ENCODE measurements around the gene THOC6. TPM values are rescaled to one million over a fixed set of nuclear protein-coding genes. Genes with fewer than 3 reads are reported as not detected.

The THOC6 gene
- 53.2 and 110 TPM in 2 replicates for total RNA-seq (2011; cell fraction: chromatin; rRNA removed; ENCODE audit: low replicate concordance)
- total RNA-seq (2011; cell fraction: nucleolus; rRNA removed) = 76.5 and 89.0 TPM in 2 replicates
- total RNA-seq (2011; cell fraction: nucleoplasm; rRNA removed) = 47.3 and 55.1 TPM in 2 replicates
- total RNA-seq (2014; rRNA removed) = 51.2 and 66.7 TPM in 2 replicates
- total RNA-seq (2014; rRNA removed; fragmentation: Illumina TruSeq; extraction: Trizol) = 13.2 and 22.3 TPM in 2 replicates
- total RNA-seq (2015; rRNA removed; fragmentation: Illumina TruSeq; extraction: Trizol) = 42.7 and 46.7 TPM in 2 replicates
- 65.4 and 70.1 TPM in 2 replicates for total RNA-seq (2021)
- 38.7 and 47.4 TPM in 2 replicates for polyA plus RNA-seq (2011; rRNA removed)
- 53.0 and 93.1 TPM in 2 replicates for polyA plus RNA-seq (2011; cell fraction: cytosol; rRNA removed)
- 154 TPM in 2 replicates for polyA plus RNA-seq (2011; cell fraction: nucleus; rRNA removed)
- 65.3 and 65.6 TPM in 2 replicates for polyA plus RNA-seq (2012)
- 42.3 and 48.3 TPM in 2 replicates for polyA plus RNA-seq (2014; fragmentation: Illumina TruSeq; extraction: Trizol)
- polyA plus RNA-seq (2014; fragmentation: Nextera tagmentation; extraction: Ambion mirVana) = 1 to 10 TPM; 2.5 to 5.5 TPM
- 64.5 and 66.6 TPM in 2 replicates for polyA plus RNA-seq (2014; rRNA removed)
- 19.6 and 28.3 TPM in 2 replicates for polyA minus RNA-seq (2011; rRNA and poly(A)+ RNA removed)
- 32.0 and 41.0 TPM in 2 replicates for polyA minus RNA-seq (2011; cell fraction: cytosol; rRNA and poly(A)+ RNA removed)
- polyA minus RNA-seq (2011; cell fraction: nucleus; rRNA and poly(A)+ RNA removed) = 17.4 and 24.7 TPM in 2 replicates
- Bru-seq, nascent RNA = percentile 69 among the genes with signal in this experiment
- BruChase-seq, experiment 1, labeled RNA remaining after a 2-hour chase = percentile 78 among the genes with signal in this experiment
- BruChase-seq, experiment 2, labeled RNA remaining after a 6-hour chase = percentile 84 among the genes with signal in this experiment
- long read RNA-seq, experiment 1, transcript THOC6-202 (13 exons, 1,419 nt) = major isoform, 144 of 187 reads
- long read RNA-seq, experiment 1, partial matches to known transcripts = 9 of 187 reads
- long read RNA-seq, experiment 1, other reads (novel, unspliced or antisense) = 31 of 187 reads
- long read RNA-seq, experiment 2, transcript THOC6-202 (13 exons, 1,419 nt) = major isoform, 45 of 80 reads
- long read RNA-seq, experiment 2, partial matches to known transcripts = 6 of 80 reads
- long read RNA-seq, experiment 2, other reads (novel, unspliced or antisense) = 28 of 80 reads
- long read RNA-seq, experiment 3, transcript THOC6-202 (13 exons, 1,419 nt) = major isoform, 51 of 64 reads
- long read RNA-seq, experiment 3, partial matches to known transcripts = 3 of 64 reads
- long read RNA-seq, experiment 3, other reads (novel, unspliced or antisense) = 10 of 64 reads

GRCh38 chr16:3023669-3024478, at the start of gene THOC6, which contains the start of gene HCFC1R1:
Gene THOC6, plus strand, starts transcription at chr16:3024035. Its CDS starts 292 bp downstream, at chr16:3024327.
Gene HCFC1R1, minus strand, starts transcription at chr16:3023942. Its CDS starts 1 bp downstream, at chr16:3023941.
- peak; percentile 99 for FAIRE-seq
- peak within 1 kb of the TSS; percentile 82 for H3K4me3 ChIP-seq
- H4K20me1 ChIP-seq (replicated peaks; ENCODE audit: control insufficient read depth, insufficient read depth, low read length) = peaks cover 28% of the 10 kb centered on the region
- H3K4me1 ChIP-seq (replicated peaks in 1 of 2; ENCODE audit: control insufficient read depth in 2 of 2, insufficient read depth in 2 of 2, low read length in 2 of 2) = peaks cover 25 to 87% of the 10 kb centered on the region in 2 experiments
- in situ Hi-C loops (cut with MboI) = no loop called here
- peaks cover 2% of the 10 kb centered on the region for H3K9me1 ChIP-seq (ENCODE audit: control insufficient read depth, insufficient read depth, low read length)
- H3K4me2 ChIP-seq (ENCODE audit: insufficient read depth, low read length) = peak within 1 kb of the TSS; percentile 83
- H3K9ac ChIP-seq (ENCODE audit: insufficient read depth in 1 of 2, low read depth in 2 of 2, low read length in 2 of 2) = peak within 1 kb of the TSS; percentile 88 to 95
- peaks cover 39% of the 10 kb centered on the region; the same call in 2 of the 3 replicates for H3K36me3 ChIP-seq (ENCODE audit: control insufficient read depth, insufficient read depth, low read length)
- H3K79me2 ChIP-seq (ENCODE audit: control insufficient read depth, insufficient read depth, low read length) = peaks cover 42% of the 10 kb centered on the region
- intact Hi-C loops (cut with micrococcal nuclease) = loop anchor here (1.0 to 10.0 kb wide), 2 partner anchors 19 to 59 kb away; partner anchors contain the start of genes KREMEN2 and PAQR4
- ChIA-PET CTCF (ENCODE audit: low intra/inter-chr PET ratio) (no interaction called here), POLR2A (interaction anchor here (0.5 to 2.7 kb wide), 15 partner anchors 7 to 635 kb away, joined by 3 to 15 read pairs (median 5); partner anchors contain the start of gene ZNF263)
- WGBS (ENCODE audit: insufficient coverage, low coverage, missing lambda C conversion rate) = under 1% methylated on average over 64 of the region's 69 CpGs
- H2AFZ ChIP-seq (ENCODE audit: low read depth, low read length) = peak within 1 kb of the TSS; percentile 90
- H3K27me3 ChIP-seq (ENCODE audit: control insufficient read depth in 2 of 2, insufficient read depth in 2 of 2, low read length in 2 of 2) = peaks cover 0 to under 1% of the 10 kb centered on the region in 2 experiments; a peak in 2 of 5 replicates
- BruUV-seq (replicated peaks) = TSS peak; percentile 81
- ATAC-seq = peak; percentile 73
- no peaks in the 10 kb centered on the region for H3K9me3 ChIP-seq (replicated peaks; ENCODE audit: control insufficient read depth, insufficient read depth, low read depth, low read length)
- peak within 1 kb of the TSS; percentile 90 for H3K27ac ChIP-seq (ENCODE audit: extremely low read depth, low read depth, low read length)
- DNase-seq (ENCODE audit: extremely low read depth in 1 of 4, low spot score in 3 of 4) = peak; percentile 66 to 100 (median 78)
- TF ChIP-seq ZNF586 (CRISPR knock-in tag; conservative IDR thresholded peaks at IDR 0.05) (no peak), TAF1 (IDR thresholded peaks at IDR 0.05; ENCODE audit: control insufficient read depth, extremely low read depth, insufficient read depth, low read length, severe bottlenecking) (peak; percentile 52), MECOM (CRISPR knock-in tag; IDR thresholded peaks at IDR 0.05) (no peak), CBFB (CRISPR knock-in tag; IDR thresholded peaks at IDR 0.05) (peak; percentile 14; the same call in 1 of the 2 replicates), ETV1 (tag; conservative IDR thresholded peaks at IDR 0.05; ENCODE audit: low read depth) (peak; percentile 72), CEBPB (tag; IDR thresholded peaks at IDR 0.05) (no peak), HDAC3 (IDR thresholded peaks at IDR 0.05; ENCODE audit: borderline replicate concordance, partially characterized antibody) (no peak), LEF1 (IDR thresholded peaks at IDR 0.05) (no peak), PTBP1 (IDR thresholded peaks at IDR 0.05; ENCODE audit: low read depth, low read length) (0 out of 2 replicates have a peak, but pooled peaks have one; percentile 35), GABPA (tag; conservative IDR thresholded peaks at IDR 0.05; ENCODE audit: low read depth) (peak; percentile 83), MTA3 (IDR thresholded peaks at IDR 0.05; ENCODE audit: borderline replicate concordance) (peak; percentile 63; the same call in 1 of the 2 replicates)
- TF ChIP-seq, protein P1, sequence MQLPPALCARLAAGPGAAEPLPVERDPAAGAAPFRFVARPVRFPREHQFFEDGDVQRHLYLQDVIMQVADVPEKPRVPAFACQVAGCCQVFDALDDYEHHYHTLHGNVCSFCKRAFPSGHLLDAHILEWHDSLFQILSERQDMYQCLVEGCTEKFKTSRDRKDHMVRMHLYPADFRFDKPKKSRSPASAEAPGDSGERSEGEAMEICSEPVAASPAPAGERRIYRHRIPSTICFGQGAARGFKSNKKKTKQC (CRISPR knock-in tag; IDR thresholded peaks at IDR 0.05) = no peak
- TF ChIP-seq, protein P2, sequence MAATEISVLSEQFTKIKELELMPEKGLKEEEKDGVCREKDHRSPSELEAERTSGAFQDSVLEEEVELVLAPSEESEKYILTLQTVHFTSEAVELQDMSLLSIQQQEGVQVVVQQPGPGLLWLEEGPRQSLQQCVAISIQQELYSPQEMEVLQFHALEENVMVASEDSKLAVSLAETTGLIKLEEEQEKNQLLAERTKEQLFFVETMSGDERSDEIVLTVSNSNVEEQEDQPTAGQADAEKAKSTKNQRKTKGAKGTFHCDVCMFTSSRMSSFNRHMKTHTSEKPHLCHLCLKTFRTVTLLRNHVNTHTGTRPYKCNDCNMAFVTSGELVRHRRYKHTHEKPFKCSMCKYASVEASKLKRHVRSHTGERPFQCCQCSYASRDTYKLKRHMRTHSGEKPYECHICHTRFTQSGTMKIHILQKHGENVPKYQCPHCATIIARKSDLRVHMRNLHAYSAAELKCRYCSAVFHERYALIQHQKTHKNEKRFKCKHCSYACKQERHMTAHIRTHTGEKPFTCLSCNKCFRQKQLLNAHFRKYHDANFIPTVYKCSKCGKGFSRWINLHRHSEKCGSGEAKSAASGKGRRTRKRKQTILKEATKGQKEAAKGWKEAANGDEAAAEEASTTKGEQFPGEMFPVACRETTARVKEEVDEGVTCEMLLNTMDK (IDR thresholded peaks at IDR 0.05; ENCODE audit: borderline replicate concordance, insufficient read depth, low read depth, low read length, poor library complexity, severe bottlenecking) = peak; percentile 75

Measured in K562 (cell line).